Endodermal cell (in vitro differentiated cells): Measurements from ENCODE around the gene PAQR6. TPM values are rescaled to one million over a fixed set of nuclear protein-coding genes. Genes with fewer than 3 reads are reported as not detected.
A peak's percentile ranks its signal among the peaks of the same experiment; 100 is the strongest.

Experiments used
- DNase-seq: peaks from one replicate; pipeline ENCODE4 v3.0.0-alpha.2; 2017
- H3K27ac ChIP-seq: 2 replicates; pipeline ENCODE4 v1.5.1; 2013; ENCODE audit warnings: mild to moderate bottlenecking, low read depth, low read length, moderate library complexity
- H3K27me3 ChIP-seq: 2 replicates; pipeline ENCODE4 v1.6.1; 2013; ENCODE audit warnings: mild to moderate bottlenecking, low read length, moderate library complexity; ENCODE audit not compliant: insufficient read depth, control insufficient read depth, poor library complexity, severe bottlenecking
- H3K36me3 ChIP-seq: 2 replicates; pipeline ENCODE4 v1.7.0; 2013; ENCODE audit warnings: mild to moderate bottlenecking, low read length, moderate library complexity; ENCODE audit not compliant: control insufficient read depth, insufficient read depth
- H3K4me1 ChIP-seq: one replicate; pipeline ENCODE4 v1.7.0; 2013; ENCODE audit warnings: low read length; ENCODE audit not compliant: control insufficient read depth, insufficient read depth
- H3K4me3 ChIP-seq: 2 replicates; pipeline ENCODE4 v1.5.1; 2013; ENCODE audit warnings: mild to moderate bottlenecking, low read length, moderate library complexity
- H3K9ac ChIP-seq: 2 replicates; pipeline ENCODE4 v1.6.1; 2013; ENCODE audit warnings: mild to moderate bottlenecking, low read length, moderate library complexity; ENCODE audit not compliant: poor library complexity, severe bottlenecking; ENCODE audit errors: extremely low read depth
- H3K9me3 ChIP-seq: 2 replicates; pipeline ENCODE4 v1.6.1; 2013; ENCODE audit warnings: mild to moderate bottlenecking, low read length, moderate library complexity; ENCODE audit not compliant: control insufficient read depth
- H3K27ac Mint-ChIP-seq: 2 replicates; pipeline ENCODE4 v1.8.0; 2020; ENCODE audit warnings: mixed read lengths
- H3K27me3 Mint-ChIP-seq: 2 replicates; pipeline ENCODE4 v1.8.0; 2021; ENCODE audit warnings: mild to moderate bottlenecking, mixed read lengths; ENCODE audit not compliant: insufficient read depth
- H3K36me3 Mint-ChIP-seq: 2 replicates; pipeline ENCODE4 v1.8.0; 2020; ENCODE audit warnings: low read depth, mixed read lengths
- H3K4me1 Mint-ChIP-seq: 2 replicates; pipeline ENCODE4 v1.8.0; 2020; ENCODE audit warnings: mixed read lengths
- H3K4me3 Mint-ChIP-seq: 2 replicates; pipeline ENCODE4 v1.8.0; 2020; ENCODE audit warnings: mild to moderate bottlenecking, moderate library complexity, mixed read lengths
- H3K9me3 Mint-ChIP-seq: 2 replicates; pipeline ENCODE4 v1.8.0; 2020; ENCODE audit warnings: mild to moderate bottlenecking, mixed read lengths
- CTCF ChIP-seq: fragments of 200-600 bp; sonication (generic); conservative IDR thresholded peaks from 2 replicates; pipeline ENCODE4 v1.5.0; 2021; ENCODE audit warnings: antibody characterized with exemption, mild to moderate bottlenecking
- WGBS, 2 experiments: methylation state at CpG; one replicate each; pipeline versions ENCODE4 v1.1.5 to v1.1.7; 2013; ENCODE audit warnings: missing lambda C conversion rate in 2 of 2, mixed read lengths in 1 of 2; ENCODE audit not compliant: insufficient coverage in 1 of 2, insufficient read length in 1 of 2; 5-methylcytosine and 5-hydroxymethylcytosine counted together
- total RNA-seq, 2 donors: library from RNA; stranded (reverse); fragmentation: NEBNext Ultra II Directional in 1 of 2; extraction: Animal tissue kit (Norgen Biotek cat#: 25700) in 1 of 2; gene quantifications; 2 replicates in 1 of 2; 3 replicates in 1 of 2; pipeline ENCODE4 v1.2.1, GENCODE V29; 2021

The PAQR6 gene
- total RNA-seq, 2 donors from 2014 or later: 12.2 to 16.4 TPM

- H3K4me3 Mint-ChIP-seq: no peak within 1 kb of the TSS
- Histone ChIP-seq H3K4me1 (no peaks in the 10 kb centered on the region), H3K9me3 (no peaks in the 10 kb centered on the region), H3K36me3 (peaks cover 24% of the 10 kb centered on the region), H3K27me3 (no peaks in the 10 kb centered on the region), H3K27ac (no peak within 1 kb of the TSS), H3K4me3 (no peak within 1 kb of the TSS), H3K9ac (no peak within 1 kb of the TSS)
- TF ChIP-seq CTCF: no peak
- H3K4me1 Mint-ChIP-seq: peaks cover 6% of the 10 kb centered on the region
- DNase-seq: no peak
- H3K36me3 Mint-ChIP-seq: peaks cover 32% of the 10 kb centered on the region
- no peaks in the 10 kb centered on the region for H3K9me3 Mint-ChIP-seq
- H3K27me3 Mint-ChIP-seq: peaks cover 4% of the 10 kb centered on the region
- WGBS, 2 experiments: 91% methylated on average over 5 to 14 of the region's 14 CpGs
- H3K27ac Mint-ChIP-seq: peak within 1 kb of the TSS; percentile 35
Observed at GRCh38 chr1:156241926-156242325, 5.9 kb downstream of the PAQR6 start, which contains the start of gene BGLAP. TSS of gene BGLAP (plus strand) at chr1:156242184. CDS start at chr1:156242232, 48 bp downstream.

GRCh38 chr1:156241311-156241811 lies 6.5 kb downstream of the PAQR6 start:
- WGBS, 2 experiments: 86 to 88% methylated on average over 6 to 15 of the region's 15 CpGs
- H3K27ac ChIP-seq: no peak overlapping the region
- H3K36me3 ChIP-seq: peaks cover 29% of the 10 kb centered on the region
- DNase-seq: no peak
- H3K27me3 ChIP-seq: no peaks in the 10 kb centered on the region
- no peak for TF ChIP-seq CTCF
- Mint-ChIP-seq H3K27me3 (peaks cover 4% of the 10 kb centered on the region), H3K27ac (peak overlapping the region; percentile 35), H3K9me3 (no peaks in the 10 kb centered on the region), H3K4me1 (peaks cover 6% of the 10 kb centered on the region), H3K4me3 (no peak overlapping the region), H3K36me3 (peaks cover 38% of the 10 kb centered on the region)
- no peak overlapping the region for H3K9ac ChIP-seq
- H3K4me3 ChIP-seq: no peak overlapping the region
- H3K9me3 ChIP-seq: no peaks in the 10 kb centered on the region
- H3K4me1 ChIP-seq: no peaks in the 10 kb centered on the region

GRCh38 chr1:156238248-156238647 lies 9.6 kb downstream of the PAQR6 start:
- no peak for TF ChIP-seq CTCF
- H3K27me3 ChIP-seq: no peaks in the 10 kb centered on the region
- Mint-ChIP-seq H3K4me1 (no peaks in the 10 kb centered on the region), H3K27me3 (no peaks in the 10 kb centered on the region), H3K4me3 (no peak overlapping the region), H3K9me3 (no peaks in the 10 kb centered on the region), H3K36me3 (peaks cover 60% of the 10 kb centered on the region), H3K27ac (no peak overlapping the region)
- no peak overlapping the region for H3K4me3 ChIP-seq
- no peaks in the 10 kb centered on the region for H3K4me1 ChIP-seq
- no peak overlapping the region for H3K27ac ChIP-seq
- no peak overlapping the region for H3K9ac ChIP-seq
- WGBS, 2 experiments: 96 to 97% methylated on average over 3 to 5 of the region's 5 CpGs
- no peak for DNase-seq
- no peaks in the 10 kb centered on the region for H3K9me3 ChIP-seq
- peaks cover 53% of the 10 kb centered on the region for H3K36me3 ChIP-seq
